Stimulated activated CD4-positive, alpha-beta T cell treated with anti-CD3 and anti-CD28 coated beads, Interleukin-12 subunit alpha, Interleukin-12 subunit beta, amount 100 ng/mL, for 48 hours (primary cell): ENCODE measurements around the gene MAU2.
A peak's percentile ranks its signal among the peaks of the same experiment; 100 is the strongest.
"Not testable (repeated sequence)": the region's sequence is repeated elsewhere in the genome, so short reads cannot be mapped to it uniquely, and the experiment has no call there.

Experiments
- DNase-seq, 3 donors: peaks; one replicate each; pipeline ENCODE4 v3.0.0-alpha.2; 2020; ENCODE audit warnings: low read depth in 2 of 3, low spot score in 1 of 3

The MAU2 gene

DNA sequence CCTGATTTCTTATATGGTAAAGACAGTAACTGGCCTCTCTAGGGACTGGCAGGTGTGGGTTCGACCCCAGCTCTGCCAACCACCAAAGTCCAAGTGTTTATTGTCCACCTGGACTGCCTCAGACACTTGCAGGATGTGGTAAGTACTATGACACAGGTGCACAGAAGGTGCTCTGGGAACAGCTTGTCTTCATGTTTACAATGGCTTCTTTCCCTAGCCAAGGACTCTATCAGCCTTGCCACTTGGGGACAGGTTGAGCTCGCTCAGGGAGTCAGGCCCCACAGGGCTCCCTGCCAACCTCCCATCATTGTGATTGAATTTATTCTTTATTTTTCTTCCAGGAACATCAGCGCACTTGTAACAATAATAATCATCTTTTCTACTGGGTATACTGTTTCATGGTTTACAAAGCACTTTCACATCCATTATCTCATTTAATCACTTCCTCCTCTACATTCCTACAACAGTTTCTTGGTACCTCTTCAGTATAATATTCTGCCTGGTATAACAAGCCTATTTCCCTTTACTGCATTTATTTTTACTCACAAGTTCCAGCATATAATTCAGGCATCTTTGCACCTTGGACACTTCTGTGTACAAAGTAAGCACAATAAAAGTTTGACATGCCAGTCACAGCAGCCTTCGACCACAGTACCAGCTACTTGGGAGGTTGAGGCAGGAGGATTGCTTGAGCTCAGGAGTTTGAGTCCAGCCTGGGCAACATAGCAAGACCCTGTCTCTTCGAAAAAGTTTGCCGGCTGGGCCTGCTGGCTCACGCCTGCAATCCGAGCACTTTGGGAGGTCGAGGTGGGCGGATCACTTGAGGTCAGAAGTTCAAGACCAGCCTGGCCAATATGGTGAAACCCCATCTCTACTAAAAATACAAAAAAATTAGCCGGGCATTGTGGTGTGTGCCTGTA, 60.6 kb downstream of the MAU2 start:
- no peak for DNase-seq

DNA sequence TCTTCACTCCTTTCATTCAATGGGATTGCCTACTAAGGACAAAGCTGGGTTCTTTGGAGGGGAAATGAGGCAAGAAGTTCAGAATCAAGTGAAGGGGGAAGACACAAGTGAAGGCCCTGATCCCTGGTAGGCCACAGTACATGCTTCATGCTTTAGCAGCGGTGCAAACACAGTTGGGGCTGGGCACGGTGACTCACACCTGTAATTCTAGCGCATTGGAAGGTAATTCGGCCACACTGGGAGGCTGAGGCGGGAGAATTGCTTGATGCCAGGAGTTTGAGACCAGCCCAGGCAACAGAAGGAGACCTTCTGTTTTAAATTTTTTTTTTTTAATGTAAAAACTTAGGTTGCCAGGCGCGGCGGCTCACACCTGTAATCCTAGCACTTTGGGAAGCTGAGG, 61.5 kb downstream of the MAU2 start:
- DNase-seq: no peak

GRCh38 chr19:19384486-19384885, 63.9 kb downstream of the MAU2 start:
- DNase-seq: no peak

GRCh38 chr19:19385131-19385895, 64.7 kb downstream of the MAU2 start:
- peak; percentile 99 to 100 (median 99) for DNase-seq

DNA sequence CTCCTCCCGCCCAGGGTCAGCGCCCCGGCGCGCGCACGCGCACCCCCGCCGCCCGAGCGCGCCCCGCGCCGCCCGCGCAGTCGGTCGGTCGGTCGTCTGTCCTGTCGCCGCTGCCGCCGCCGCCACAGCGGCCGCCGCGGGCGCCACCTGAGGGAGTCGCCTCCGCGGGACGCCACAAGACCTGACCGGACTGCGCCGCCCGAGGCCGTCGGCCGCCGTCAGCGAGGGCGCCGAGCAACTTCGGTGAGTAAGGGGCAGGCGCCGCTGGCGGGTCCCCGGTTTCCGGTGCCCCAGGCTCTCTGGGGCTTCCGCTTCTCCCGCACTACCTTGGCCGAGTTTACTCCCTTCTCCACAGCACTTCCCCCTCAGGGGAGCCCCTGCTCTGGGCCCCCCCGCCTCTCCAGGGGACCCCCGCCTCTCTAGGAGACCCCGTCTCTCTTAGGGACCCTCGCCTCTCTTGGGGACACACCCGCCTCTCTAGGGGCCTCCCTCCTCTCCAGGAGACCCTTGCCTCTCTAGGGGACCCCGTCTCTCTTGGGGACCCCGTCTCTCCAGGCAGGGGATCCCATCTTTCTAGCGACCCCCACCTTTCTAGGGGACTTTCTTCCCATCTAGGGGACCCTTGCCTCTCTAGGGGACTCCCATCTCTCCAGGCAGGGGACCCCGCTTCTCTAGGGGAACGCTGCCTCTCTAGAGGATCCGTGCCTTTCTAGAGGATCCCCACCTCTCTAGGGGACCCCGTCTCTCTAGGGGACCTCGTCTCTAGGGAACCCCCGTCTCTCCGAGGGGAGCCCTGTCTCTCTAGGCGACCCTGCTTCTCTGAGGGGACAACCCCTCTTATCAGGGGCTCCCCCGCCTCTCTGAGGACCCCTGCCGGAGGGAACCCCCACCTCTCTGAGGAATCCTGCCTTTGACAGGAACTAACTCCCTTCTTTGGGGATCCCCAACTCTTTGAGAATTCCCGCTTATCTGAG, 65.6 kb downstream of the MAU2 start:
- DNase-seq: no peak

DNA sequence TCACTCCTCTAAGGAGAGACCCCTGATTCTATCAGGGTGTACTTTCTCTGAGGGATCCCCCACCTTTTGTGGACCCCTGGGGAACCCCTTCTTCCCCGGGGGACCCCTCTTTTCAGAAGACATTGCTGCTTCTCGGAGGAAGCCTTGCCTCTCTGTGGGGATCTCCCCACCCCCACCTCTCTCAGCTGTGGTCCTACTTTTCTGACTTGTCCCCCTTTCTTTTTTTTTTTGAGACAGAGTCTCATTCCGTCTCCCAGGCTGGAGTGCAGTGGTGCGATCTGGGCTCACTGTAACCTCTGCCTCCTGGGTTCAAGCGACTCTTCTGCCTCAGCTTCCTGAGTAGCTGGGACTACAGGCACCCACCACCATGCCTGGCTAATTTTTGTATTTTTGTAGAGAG, 66.5 kb downstream of the MAU2 start:
- DNase-seq: no peak

DNA sequence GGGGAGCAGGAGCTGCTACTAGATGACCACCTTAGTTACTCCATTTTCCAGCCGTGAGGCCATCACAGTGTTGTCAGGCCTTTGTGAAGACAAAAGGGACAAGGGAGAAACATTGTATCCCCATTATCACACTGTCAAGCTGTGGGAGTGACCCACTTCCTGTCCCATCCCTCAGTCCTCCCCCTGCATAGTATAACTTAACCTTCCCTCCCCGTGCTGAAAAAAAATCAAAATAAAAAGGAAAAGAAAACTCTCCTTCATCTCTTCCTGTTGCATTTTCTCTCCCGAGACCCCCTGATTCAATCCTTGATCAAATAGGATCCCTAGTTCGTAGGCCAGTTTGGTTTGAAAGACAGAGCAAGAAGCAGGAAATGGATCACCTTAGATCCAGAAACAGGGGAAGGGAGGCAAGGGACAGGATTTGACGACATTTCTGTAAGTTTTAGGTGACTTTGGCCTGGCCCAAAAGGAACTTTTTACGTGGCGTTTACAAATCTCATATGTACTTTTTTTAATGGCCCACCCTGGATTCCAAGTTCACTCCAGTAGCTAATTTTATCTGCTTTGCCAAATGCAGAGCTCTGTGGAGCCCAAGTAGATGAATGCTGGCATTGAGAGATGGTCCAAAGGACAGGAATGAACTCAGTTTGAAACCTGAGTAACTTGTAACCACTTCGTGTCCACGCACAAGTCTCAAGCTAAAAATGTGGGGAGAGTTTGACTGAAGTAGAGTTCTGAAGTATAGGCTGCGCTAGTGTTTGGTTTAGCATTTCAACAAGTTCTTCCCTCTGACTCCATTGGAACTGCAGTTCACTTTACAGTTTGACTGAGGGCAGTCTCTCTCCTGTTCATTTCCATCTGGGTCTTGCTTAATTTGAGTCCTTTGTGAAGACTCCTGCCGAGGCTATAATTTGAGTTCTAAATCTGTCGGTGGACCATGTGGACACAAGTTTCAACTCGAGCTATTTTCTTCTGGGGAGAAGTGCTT, 68.2 kb downstream of the MAU2 start:
- DNase-seq: no peak

- DNase-seq: not testable (repeated sequence)
Measured at GRCh38 chr19:19389683-19390082, 69.1 kb downstream of the MAU2 start.

GRCh38 chr19:19394333-19394732, 73.7 kb downstream of the MAU2 start:
- not testable (repeated sequence) for DNase-seq

- no peak for DNase-seq
Measured at GRCh38 chr19:19399733-19400433, 79.3 kb downstream of the MAU2 start.

DNA sequence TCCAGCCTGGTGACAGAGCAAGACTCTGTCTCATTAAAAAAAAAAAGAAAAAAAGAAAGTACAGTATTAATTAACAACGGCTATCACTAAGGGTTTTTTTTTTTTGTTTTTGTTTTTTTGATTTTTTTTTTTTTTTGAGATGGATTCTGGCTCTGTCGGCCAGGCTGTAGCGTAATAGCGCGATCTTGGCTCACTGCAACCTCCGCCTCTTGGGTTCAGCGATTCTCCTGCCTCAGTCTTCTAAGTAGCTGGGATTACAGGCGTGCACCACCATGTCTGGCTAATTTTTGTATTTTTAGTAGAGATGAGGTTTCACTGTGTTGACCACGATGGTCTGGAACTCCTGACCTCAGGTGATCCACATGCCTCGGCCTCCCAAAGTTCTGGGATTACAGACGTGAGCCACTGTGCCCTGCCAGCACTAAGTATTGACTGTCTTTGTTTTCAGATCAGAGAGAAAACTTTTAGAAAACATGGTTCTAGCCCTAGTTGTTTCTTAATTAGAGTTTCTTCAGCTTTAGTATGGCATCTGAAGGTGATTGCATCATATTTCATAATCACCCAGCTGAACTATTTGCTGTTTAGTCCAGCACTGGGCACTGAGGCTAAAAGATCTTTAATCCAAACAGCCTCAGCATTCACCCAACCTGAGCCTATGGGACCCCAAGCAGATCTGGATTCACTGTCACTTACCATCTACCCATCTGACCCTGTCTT, 82.2 kb downstream of the MAU2 start:
- DNase-seq: no peak

- no peak for DNase-seq
Measured at GRCh38 chr19:19403373-19403901, 82.8 kb downstream of the MAU2 start.

DNA sequence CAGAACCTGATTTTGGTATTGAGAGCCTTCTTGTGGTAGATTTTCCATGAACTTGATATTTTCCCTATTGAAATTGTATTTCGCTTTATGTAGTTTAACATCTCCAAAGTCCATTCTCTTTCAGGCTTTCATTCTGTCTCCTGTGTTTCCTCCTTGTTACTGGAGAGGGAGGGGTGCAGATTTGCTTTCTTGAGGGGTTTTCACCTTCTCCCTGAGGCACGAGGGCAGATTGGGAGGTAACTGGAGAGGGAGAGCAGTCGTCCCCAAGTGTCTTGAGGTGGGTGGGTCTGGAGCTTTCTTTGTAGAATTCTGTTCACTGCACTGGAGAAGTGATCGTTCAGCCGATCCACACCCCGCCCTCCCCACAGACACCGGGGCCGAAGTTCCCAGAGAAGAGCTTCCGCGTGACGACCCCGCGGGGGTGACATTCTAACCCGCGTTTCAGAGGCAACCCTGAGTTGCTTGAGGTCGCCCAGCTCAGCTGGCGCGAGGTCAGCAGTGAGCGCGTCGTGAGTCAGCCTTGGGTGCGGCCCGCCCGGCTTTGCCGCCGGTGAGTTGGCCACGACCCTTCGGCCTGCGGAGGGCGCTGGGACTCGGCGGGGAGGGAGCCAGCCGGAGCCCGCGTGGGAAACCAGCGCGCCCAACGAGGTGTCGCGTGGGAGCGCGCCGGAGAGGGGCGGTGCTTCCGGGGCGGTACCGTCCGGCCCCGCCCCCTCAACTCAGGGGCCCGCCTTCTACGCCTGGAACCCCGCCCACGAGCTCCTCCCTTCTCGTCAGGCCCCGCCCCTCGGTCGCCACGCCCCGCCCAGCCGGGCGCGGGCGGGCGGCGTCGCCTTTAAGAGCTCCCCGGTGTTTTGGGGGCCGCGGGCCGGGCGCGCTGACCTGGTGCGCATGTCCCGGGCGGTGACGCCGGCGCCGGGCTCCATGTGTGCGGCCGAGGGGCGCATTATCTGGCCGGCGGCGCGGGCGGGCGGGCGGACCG, 84.5 kb downstream of the MAU2 start, which contains the start of gene GATAD2A:
TSS of gene GATAD2A (plus strand) at position 797 of the 982 bp plus-strand sequence. CDS start 59,671 bp downstream, outside the sequence.
- peak; percentile 83 to 93 (median 84) for DNase-seq

DNA sequence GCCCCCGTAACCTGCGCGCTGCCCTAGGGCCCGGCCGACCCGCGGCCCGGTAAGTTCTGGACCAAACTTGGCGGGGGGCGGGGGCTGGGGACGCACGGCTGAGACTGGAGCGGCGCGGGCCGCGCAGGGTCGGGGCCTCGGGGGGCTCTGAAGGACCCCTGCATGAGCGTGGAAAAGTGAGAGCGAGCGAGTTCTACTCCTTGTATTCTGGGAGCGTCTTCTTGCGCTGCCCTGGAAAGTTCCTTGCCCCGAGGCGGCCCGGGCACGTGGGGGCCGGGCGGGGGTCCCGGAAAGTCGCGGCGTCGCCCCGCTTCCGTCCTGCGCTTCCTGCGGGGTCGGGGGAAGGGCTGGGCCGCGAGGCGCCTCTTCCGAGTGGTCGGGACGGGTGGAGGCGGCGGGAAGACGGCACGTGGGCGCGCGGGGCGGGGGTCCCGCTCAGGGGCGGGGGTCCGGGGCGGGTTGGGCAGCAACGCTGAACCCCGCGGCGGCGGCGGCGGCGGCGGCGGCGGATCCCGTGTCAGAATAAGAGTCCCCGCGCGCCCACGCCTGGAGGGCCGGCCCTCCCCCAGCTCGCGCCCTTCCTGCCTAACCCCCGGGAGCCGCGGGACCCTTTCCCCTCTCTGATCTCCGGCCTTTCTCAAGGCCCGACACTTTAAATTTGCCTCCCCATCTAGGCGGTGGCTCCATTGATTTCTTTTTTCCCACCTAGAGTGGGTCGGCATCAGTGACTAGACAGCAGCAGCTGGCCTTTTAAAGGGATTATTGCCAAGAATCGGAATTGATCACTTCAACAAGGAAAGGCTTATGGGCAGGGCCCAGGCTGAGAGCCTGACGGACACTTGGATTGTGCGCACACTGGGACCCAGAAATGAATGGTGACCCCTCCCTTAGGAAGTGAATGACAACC, 85.6 kb downstream of the MAU2 start:
- DNase-seq: peak in 1 of 3 donors; percentile 54

GRCh38 chr19:19406878-19407632, 86.4 kb downstream of the MAU2 start:
- peak in 2 of 3 donors; percentile 45 to 52 for DNase-seq
